NCI-H748 (cell line): ENCODE results near the gene METTL4.

Experiments used
- DNase-seq: peaks from one replicate; lab custom pipeline; 2025; ENCODE audit not compliant: unreplicated experiment; lab: John Stamatoyannopoulos, UW

Gene METTL4

DNA sequence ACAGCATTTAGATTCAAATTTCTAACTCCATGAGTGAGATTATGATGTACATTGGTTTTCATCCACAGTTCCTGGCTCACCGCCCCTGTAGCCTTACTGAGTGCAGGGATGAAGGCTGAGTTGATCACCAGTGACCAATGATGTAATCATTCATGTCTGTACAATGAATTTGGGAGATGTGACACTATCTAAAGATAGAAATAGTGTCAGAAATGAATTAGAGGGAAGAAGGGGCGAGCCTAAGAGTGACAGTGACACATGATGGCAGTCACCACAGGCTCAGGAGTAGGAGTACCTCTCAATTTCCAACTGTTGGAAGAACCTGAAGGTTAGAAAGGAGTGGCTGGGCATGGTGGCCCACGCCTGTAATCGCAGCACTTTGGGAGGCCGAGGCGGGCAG lies 3.2 kb downstream of the METTL4 start:
- no peak for DNase-seq

DNA sequence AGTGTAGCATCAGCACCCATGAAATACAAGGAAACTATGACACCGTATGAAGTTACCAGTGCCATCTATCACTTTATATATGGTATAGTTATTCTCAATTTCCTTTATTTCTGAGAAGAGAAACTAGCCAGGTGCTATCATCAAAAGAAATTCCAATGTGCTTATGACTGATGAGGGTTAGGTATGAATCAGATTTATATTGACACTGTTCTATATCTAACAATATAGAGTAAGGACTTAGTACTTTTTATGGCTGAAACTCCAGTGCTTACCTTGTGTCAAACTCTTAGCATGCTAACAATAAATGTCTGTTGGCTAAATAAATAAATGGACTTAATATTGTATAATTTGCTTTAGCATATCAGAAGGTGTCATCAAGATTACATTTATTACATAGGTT lies 6.9 kb downstream of the METTL4 start:
- DNase-seq = no peak

DNA sequence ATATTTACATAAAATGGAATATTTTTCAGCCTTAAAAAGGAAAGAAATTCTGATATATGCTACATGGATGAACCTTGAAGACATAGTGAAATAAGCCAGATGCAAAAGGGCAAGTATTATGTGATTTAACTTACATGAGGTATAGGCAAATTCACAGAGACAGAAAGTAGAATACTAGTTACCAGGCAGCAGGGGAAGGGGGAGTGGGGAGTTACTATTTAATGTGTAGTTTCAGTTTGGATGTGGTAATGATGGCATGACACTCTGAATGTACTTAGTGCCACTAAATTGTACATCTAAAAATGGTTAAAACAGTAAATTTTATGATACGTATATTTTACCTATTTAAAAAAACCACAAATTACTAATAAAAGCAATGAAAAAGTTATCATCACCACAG lies 12.1 kb downstream of the METTL4 start:
- no peak for DNase-seq

DNA sequence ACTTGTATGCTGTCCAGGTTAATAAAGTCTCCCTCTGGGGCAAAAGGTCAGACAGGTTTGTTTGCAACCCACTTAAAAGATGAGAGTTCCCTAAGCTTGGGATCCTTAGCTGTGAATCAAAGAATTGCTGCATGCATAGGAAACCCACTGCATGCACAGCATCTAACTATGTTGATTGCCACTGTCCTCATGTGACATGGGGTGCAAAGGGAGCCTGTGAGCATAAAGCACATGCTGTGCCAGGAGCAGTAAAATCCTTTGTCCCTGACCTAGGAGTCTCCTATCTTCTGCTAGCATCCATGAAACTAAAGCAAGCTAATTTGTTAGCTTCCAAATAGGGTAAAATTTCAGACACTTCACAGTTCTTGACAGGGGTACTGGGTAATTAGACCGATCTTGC lies 13.8 kb downstream of the METTL4 start:
- DNase-seq = no peak

DNA sequence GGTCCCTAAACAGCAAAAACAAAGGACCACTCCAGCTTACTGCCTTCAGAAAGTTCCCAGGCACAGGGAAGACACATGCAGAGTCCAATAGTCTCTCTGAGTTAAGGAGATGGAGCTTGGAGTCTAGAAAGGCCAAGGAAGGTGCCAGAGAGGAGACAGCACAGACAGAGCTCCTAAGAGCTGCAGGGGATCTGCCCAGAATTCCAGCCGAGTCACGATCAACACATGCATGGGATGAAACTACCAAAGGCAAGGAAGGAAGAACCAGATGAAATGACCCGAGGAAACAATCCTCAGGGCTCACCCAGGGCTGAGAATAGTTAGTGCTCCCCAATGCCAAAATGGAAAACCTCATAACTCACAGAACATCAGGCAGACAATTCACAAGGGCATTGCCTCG lies 15.4 kb downstream of the METTL4 start:
- DNase-seq = no peak

DNA sequence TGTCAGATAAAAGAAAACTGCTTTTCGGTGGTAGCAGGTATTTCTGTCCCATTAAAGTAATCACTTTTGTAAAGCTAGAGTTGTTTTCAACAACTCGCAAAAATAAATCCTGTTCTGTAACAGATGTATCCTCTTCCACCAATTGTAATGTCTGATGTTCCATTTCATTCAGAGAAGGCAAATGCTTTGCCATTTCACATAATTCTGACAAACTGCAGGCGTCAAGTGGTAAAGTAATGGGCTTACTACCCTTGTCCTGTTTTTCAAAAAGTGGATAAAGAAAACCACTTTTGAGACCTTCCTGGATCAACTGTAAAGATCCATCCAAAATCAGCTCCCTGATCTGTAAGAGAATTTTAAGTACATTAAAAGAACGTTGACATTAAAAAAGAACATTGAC lies 16.6 kb downstream of the METTL4 start:
- no peak for DNase-seq

DNA sequence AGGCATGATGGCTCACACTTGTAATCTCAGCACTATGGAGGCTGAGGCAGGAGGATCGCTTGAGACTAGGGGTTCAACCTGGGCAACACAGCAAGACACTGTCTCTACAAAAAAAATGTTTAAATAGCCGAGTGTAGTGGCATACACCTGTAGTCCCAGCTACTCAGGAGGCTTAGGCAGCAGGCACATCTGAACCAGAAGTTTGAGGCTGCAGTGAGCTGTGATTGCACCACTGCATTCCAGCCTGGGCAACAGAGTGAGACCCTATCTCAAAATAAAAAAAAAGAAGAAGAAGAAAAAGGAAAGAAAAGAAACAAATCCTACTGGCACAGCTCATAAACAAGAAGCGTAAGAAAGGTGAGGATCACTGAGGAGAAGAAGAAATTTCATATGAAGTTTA lies 19.9 kb downstream of the METTL4 start:
- no peak for DNase-seq

DNA sequence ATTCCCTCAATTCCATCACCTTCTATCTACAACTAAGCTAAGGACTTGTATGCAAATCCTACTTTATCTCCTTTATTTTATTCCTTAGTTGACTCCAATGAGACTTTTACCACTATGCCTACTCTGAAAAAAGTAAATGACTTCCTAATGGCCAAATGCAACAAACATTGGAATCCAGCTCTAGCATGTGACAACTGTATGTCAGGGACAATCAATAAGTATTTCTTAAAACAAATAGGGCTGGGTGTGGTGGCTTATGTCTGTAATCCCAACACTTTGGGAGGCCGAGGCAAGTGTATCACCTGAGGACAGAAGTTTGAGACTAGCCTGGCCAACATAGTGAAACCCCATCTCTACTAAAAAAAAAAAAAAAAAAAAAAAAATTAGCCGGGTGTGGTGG lies 21.8 kb downstream of the METTL4 start:
- no peak for DNase-seq

DNA sequence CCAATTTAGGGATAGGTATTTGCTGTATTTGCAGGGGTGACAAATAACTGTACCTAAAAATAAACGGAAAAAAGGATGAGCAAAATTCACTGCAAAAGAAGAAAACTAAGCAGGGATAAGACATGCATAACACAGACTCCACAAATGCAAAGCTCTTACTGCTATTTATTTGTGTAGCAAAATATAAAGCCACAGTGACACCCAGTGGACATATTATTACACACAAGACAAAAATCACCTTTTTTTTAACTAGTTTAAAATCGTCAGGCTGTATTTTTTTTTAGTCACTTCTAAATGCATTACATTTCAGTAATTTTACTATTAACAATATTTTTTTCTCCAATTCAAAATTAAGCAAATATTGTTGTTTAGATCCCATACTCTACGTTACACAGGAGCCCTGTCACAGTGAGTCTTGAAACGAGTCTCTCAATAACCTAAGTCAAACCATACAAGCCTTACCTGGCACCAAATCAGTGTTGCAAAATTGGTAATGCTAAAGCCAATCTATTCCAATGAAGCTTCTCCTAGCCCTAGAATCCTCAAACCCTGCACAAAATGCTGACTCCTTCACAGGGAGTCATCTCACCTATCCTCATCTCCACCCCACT lies 23.7 kb downstream of the METTL4 start:
- DNase-seq = peak; percentile 70

DNA sequence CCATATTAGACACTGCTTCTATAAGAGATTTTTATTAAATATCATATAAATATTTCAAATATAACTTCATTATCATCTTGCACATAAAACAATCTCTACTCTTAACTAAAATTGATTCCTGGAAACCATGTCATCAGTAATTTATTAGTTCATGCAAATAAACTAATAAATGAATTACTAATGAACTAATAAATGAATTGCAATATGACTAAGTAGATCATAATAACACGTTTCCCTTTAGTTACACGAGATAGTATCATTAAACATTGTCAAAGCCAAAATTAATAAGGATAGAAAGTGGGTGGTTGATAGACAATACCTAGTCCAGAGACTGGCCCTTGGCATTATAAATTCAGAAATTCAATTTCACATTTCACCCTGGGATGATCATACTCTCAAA lies 26.1 kb downstream of the METTL4 start:
- no peak for DNase-seq

DNA sequence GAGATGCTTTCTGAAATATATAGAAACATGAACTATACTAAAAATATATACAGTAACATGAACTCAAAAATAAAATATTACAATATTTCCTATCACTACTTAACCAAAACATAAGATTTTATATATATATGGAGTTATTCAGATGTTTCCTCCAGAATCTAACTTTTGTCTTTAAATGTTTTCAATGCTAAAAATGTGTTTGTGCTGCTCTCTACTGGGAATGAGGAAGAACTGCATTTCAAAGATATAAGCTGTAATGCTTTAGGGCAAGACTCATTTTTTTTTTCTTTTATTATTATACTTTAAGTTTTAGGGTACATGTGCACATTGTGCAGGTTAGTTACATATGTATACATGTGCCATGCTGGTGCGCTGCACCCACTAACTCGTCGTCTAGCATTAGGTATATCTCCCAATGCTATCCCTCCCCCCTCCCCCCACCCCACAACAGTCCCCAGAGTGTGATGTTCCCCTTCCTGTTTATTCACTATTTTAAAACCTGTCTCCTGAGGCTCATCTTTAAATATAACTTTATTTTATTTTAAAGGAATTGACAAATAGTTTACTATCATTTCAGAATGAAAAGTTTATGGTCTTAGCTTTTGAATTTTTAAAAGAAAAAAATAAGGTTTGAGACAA lies 29.3 kb downstream of the METTL4 start:
- DNase-seq = peak; percentile 50

DNA sequence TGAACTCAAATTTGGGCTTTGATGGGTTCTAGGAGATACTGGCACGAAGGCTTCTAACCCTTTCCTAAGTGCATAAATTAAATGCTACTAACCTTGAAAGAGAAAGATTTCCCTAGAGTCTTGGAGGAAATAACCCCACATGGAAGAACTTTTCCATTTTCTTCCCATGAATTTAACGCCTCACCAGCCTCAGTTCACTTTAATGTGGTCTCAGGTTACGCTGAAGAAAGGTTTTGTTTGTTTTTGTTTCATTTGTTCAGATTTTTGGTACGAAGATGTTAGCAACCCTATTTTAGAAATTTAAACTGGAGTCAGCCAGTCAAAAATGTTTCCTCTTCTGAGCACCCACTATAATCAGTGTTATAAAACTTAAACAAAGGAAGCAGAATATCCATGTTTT lies 30.7 kb downstream of the METTL4 start:
- peak; percentile 15 for DNase-seq

DNA sequence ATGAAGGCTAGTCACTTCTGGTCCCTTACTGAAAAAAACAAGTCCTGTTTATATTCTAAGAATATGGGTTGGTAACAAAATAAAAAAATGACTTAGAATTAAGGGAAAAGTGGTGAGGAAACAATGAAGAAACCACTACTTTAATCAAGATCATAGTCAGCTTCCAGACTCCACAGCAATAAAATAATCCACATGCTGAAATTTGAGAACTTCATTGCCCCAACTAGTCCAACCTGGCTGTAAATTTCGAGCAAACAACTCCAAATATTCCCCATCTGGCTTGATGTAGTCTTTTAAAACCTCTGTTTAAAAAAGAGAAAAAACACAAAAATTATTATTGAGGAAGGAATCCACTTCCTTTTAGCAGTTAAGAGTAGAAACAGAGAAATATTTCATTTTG lies 32.5 kb downstream of the METTL4 start:
- DNase-seq = peak; percentile 29

DNA sequence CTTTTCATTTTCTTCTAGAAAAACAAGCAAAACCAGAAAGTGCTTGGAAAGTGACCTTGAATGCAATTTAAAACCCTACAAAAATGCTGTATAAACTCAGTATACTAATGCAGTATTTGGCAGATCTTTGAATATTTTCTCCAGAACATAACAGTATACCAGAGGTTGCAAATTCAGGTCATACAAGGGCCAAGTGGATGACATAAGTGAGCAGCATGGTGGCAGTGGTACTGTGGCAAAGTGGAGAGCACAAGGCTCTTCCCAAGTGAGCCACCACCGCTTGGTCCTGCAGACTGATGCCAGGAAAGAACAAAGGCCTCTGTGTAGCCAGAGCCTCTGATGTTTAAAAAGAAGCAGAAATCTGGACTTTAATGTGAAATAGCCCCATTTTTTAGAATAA lies 33.1 kb downstream of the METTL4 start:
- DNase-seq = no peak

DNA sequence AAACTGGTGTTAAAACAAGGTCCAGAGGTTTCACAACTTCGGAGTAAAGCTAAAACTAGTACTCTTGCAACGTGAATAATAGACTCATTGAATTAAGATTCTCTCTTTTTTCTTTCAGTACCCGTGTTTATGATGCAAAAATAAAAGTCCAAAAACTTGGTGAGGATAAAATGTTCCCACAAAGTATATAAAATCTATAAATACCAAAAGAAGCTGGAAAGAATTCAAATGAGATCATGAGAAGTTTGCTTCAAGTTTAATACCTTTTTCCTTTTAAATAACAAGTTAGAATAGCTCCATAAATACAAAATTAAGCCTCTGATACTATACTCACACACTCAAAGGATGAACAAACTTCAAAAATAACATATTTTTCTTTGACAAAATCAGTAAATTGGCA lies 34.0 kb downstream of the METTL4 start:
- DNase-seq = no peak

DNA sequence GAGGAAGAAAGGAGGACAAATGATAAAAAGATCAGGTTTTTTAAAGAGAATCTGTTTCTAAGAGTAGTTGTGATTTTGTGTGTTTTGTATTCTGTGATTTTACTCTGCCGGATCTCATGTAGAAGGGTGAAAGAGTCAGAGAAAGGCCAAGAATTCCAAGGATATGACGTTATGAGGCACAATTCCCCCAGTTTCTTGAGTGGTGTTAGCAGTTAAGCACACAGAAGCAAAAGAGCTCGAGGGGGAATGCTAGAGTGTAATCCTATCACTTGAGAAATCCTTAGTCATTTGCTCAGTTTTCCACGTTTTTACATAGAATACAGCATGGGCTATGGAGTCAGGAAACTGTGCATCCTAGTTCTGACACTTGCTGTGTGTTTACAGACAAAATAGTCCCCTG lies 34.8 kb downstream of the METTL4 start:
- no peak for DNase-seq

DNA sequence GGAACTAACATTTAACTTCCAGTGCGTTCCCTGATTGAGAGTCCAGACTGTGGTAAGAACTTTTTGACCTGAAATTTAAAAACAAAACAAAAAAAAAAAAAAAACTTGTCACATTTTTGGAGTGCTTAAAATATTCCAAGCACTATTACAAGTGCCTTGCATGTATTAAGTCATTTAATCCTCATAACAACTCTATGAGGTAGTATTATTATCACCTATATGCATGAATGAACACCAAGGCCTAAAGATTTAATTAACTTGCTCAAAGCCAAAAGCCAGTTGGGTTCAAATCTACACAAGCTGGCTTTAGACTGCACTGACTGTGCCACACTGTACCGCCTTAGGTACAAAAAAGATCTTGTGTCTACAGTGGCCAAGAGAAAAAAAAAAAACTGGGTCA lies 35.2 kb downstream of the METTL4 start:
- no peak for DNase-seq

DNA sequence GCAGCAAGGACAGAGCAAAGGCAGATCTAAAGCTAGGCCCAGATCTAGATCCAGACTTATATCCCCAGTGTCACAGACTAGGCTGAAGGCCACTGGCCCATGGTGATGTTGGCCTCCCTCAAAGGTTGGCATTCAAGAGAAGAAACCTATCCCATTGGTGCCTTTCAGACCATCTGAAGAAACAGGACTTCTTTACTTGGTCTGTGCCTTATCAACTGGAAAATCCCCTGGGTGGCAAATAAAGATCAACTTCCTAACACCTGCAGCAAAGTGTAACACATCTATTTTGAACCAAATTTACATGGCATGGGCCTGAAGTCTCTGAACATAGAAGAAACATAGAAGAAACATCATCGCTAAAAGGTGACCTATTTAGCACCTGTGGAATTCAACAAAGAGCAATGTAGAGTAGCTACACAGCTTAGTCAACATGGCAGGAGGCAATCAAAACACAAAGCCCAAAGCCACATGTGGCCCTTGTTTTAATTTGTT lies 35.8 kb downstream of the METTL4 start:
- DNase-seq = no peak

DNA sequence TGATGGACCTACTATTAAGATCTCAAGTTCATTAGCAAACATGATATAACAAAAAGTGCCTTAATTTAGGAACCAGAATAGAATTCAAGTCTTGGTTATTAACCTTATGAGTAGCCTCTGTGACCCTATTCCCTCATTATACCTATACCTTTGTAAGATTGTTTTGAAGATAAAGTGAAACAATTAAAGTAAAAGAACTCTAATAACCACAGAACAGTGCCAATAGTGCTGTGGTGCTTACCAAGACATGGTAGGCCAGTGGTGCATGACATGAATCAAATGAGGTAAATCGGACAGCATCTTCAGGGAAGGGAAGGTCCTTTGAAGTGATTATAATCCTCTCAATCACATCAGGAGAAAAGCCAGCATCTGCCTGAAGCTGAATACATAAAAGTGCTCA lies 36.4 kb downstream of the METTL4 start:
- no peak for DNase-seq

DNA sequence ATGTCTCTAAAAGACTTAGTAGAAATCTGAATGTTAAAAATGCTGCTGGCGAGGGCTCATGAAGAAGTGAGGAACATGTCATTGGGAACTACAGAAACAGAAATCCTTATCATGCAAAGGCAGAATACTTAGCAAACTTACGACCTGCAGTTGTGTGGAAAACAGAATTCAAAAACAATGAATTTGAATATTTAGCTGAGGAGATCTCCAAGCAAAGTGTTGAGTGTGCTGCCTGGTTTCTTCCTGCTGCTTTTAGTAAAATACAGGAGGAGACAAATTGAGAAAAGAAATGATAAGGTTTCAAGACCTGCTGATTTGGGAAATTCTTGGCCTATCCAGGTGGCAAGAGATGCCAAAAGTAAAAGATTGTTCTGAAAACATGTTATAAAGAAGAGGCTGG lies 38.5 kb downstream of the METTL4 start:
- DNase-seq = no peak

DNA sequence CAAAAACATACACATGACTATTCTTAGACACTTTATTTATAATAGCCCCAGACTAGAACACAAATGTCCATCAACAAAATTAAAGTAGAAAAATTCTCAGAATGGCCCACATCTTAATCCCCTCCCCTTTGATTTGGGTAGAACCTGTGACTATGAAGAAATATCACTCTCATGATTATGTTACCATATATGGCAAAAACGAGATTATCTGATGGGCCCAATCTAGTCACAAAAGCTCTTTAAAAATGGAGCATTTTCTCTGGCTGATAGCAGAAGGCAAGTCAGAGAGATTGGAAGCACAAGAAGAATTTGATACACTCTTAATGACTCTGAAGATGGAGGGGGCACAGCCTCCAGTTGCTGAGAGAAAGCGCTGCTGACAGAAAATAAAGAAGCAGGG lies 39.6 kb downstream of the METTL4 start:
- no peak for DNase-seq

DNA sequence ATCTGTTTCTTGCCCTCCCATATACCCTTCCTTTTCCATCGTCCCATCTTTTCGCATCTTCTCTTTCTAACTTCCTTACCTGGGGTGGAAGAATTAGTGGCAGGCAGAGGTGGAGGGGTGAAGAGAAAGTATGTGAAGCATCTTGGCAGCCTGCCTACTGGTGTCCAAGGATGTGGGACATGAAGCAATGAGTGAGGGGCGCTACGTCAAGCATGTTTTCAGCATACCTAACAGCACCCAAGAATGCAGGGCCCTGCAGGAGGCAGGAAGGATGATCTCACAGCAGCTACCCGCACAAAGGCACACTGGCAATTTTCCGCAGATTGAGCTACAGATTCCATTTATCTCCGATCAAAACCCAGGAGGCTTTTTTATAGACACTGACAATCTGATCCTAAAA lies 42.2 kb downstream of the METTL4 start:
- DNase-seq = no peak

DNA sequence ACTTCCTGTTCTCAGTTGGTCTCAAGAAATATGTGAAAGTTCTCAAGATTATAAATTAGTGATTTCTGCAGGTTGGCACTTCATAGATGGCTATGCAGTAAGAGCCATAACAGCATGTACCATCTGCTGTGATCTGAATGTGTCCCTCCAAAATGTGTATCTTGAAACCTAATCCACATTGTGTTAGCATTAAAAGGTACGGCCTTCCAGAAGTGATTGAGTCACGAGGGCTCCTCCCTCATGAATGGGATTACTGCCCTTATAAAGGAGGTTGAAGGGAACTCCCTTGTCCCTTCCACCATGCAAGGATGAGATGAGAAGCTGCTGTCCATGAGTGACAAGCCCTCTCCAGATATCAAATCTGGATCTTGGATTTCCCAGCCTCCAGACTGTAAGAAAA lies 45.0 kb downstream of the METTL4 start:
- peak; percentile 79 for DNase-seq
